Mucosa of stomach (tissue), 1 donor: ENCODE results near the gene NEGR1.

Experiments used
- H3K27me3 ChIP-seq: one replicate; pipeline ENCODE4 v1.7.0; 2013; ENCODE audit warnings: mild to moderate bottlenecking, low read length; ENCODE audit not compliant: control insufficient read depth, insufficient read depth
- H3K36me3 ChIP-seq: one replicate; pipeline ENCODE4 v1.7.0; 2013; ENCODE audit warnings: low read length; ENCODE audit not compliant: control insufficient read depth, insufficient read depth
- H3K4me1 ChIP-seq: one replicate; pipeline ENCODE4 v1.7.0; 2013; ENCODE audit warnings: mild to moderate bottlenecking, low read length; ENCODE audit not compliant: control insufficient read depth, insufficient read depth
- H3K4me3 ChIP-seq: one replicate; pipeline ENCODE4 v1.7.0; 2013; ENCODE audit warnings: low read length
- H3K9ac ChIP-seq: one replicate; pipeline ENCODE4 v1.7.0; 2013; ENCODE audit warnings: mild to moderate bottlenecking, low read length, moderate library complexity
- H3K9me3 ChIP-seq: one replicate; pipeline ENCODE4 v1.7.0; 2013; ENCODE audit warnings: mild to moderate bottlenecking, low read length, moderate library complexity; ENCODE audit not compliant: control insufficient read depth
- donor health status: Pancreatic carcinoma.

Gene NEGR1

GRCh38 chr1:71650119-71650518, 632.2 kb downstream of the NEGR1 start:
- Histone ChIP-seq H3K36me3 (no peaks in the 10 kb centered on the region), H3K9me3 (no peaks in the 10 kb centered on the region), H3K9ac (no peak overlapping the region), H3K4me1 (no peaks in the 10 kb centered on the region), H3K4me3 (no peak overlapping the region), H3K27me3 (no peaks in the 10 kb centered on the region)

DNA sequence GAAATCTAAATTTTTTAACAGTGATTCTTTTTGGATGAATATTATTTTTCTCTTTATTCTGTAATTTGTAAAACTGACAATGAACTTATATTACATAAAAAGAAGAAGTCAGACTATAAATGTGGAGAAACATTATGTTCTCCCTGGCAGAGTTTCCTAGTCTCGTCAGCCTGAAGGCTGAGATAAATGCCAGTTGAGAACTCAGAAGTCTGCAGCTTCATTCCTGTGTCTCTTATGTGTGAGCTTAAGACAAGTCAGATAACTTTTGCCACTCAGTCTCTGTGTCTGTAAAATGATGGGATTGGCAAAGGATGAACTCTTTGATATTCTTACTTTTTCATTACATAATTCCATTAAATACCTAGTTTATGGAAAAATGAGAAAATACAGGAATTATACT, 632.7 kb downstream of the NEGR1 start:
- Histone ChIP-seq H3K4me3 (no peak overlapping the region), H3K27me3 (no peaks in the 10 kb centered on the region)

GRCh38 chr1:71647513-71648300, 634.6 kb downstream of the NEGR1 start:
- Histone ChIP-seq H3K4me1 (no peaks in the 10 kb centered on the region), H3K27me3 (no peaks in the 10 kb centered on the region), H3K4me3 (no peak overlapping the region), H3K9ac (no peak overlapping the region), H3K36me3 (no peaks in the 10 kb centered on the region), H3K9me3 (no peaks in the 10 kb centered on the region)

More for the DNA sequence above, 632.7 kb downstream of the NEGR1 start:
- no peak overlapping the region for H3K9ac ChIP-seq
- no peaks in the 10 kb centered on the region for H3K4me1 ChIP-seq
- H3K36me3 ChIP-seq = no peaks in the 10 kb centered on the region
- H3K9me3 ChIP-seq = no peaks in the 10 kb centered on the region

- no peaks in the 10 kb centered on the region for H3K4me1 ChIP-seq
- H3K9ac ChIP-seq = no peak overlapping the region
- no peaks in the 10 kb centered on the region for H3K27me3 ChIP-seq
- H3K36me3 ChIP-seq = no peaks in the 10 kb centered on the region
- no peak overlapping the region for H3K4me3 ChIP-seq
- no peaks in the 10 kb centered on the region for H3K9me3 ChIP-seq
Measured at GRCh38 chr1:71645015-71645414, 637.3 kb downstream of the NEGR1 start.

DNA sequence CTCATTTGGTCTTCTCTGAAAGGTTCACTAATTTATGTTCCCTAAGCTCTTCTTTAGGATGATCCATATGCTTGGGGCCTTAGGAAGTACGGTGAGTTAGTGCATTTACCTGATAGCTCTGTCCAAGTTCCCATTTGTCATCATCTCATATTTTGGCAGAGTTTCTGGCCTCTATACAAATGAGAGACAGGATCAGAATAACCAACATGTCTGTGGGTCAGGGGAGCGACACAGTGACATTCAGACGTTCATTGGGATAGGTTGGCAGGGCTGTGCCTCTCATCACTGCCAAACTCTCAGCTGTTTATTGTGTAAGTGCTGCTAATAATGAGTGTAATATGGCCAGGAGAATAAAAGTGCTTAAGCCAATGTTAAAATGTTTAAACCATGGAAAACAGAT, 640.4 kb downstream of the NEGR1 start:
- Histone ChIP-seq H3K4me3 (no peak overlapping the region), H3K9ac (no peak overlapping the region), H3K27me3 (no peaks in the 10 kb centered on the region), H3K36me3 (no peaks in the 10 kb centered on the region), H3K9me3 (no peaks in the 10 kb centered on the region), H3K4me1 (no peaks in the 10 kb centered on the region)

GRCh38 chr1:71640998-71641397, 641.3 kb downstream of the NEGR1 start:
- Histone ChIP-seq H3K9me3 (no peaks in the 10 kb centered on the region), H3K36me3 (no peaks in the 10 kb centered on the region), H3K27me3 (no peaks in the 10 kb centered on the region), H3K4me1 (no peaks in the 10 kb centered on the region), H3K9ac (no peak overlapping the region), H3K4me3 (no peak overlapping the region)

- no peaks in the 10 kb centered on the region for H3K9me3 ChIP-seq
- H3K36me3 ChIP-seq = no peaks in the 10 kb centered on the region
- no peak overlapping the region for H3K9ac ChIP-seq
- no peak overlapping the region for H3K4me3 ChIP-seq
- H3K27me3 ChIP-seq = no peaks in the 10 kb centered on the region
- no peaks in the 10 kb centered on the region for H3K4me1 ChIP-seq
Measured at GRCh38 chr1:71640116-71640515, 642.2 kb downstream of the NEGR1 start.

DNA sequence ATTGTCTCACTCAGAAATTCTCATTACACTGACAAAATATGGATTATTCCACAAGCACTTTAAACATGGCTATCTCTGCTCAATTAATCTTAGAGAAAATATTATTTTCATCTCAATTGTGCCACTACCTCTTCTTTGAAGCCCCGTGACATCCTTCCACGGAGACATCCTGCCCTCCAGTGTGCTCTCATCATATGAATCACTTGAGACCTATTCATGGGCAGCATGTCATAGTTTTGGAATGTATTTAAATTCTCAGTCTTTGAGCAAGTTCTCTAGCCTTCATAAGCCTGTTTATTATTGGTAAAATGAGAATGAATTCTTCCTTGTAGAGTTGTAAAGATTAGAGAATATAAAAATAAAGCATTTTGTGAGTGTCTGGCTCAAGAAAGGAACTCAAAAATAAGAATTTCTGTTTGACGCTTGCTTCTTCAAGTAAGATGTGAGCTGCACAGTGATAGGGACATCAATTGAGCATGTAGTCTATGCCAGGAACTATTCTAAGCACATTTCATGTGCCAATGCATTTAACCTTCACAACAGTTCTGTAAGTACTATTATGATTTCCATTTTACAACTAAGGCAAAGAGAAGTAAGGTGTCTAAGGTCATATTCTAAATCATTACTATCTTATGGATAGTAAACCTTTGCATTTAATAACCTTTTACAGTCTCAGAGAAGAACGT, 644.1 kb downstream of the NEGR1 start:
- H3K9me3 ChIP-seq = no peaks in the 10 kb centered on the region

GRCh38 chr1:71635568-71635967, 646.8 kb downstream of the NEGR1 start:
- H3K9ac ChIP-seq = no peak overlapping the region

More for the DNA sequence above, 644.1 kb downstream of the NEGR1 start:
- no peak overlapping the region for H3K4me3 ChIP-seq
- H3K36me3 ChIP-seq = no peaks in the 10 kb centered on the region
- no peaks in the 10 kb centered on the region for H3K27me3 ChIP-seq
- H3K9ac ChIP-seq = no peak overlapping the region
- no peaks in the 10 kb centered on the region for H3K4me1 ChIP-seq

DNA sequence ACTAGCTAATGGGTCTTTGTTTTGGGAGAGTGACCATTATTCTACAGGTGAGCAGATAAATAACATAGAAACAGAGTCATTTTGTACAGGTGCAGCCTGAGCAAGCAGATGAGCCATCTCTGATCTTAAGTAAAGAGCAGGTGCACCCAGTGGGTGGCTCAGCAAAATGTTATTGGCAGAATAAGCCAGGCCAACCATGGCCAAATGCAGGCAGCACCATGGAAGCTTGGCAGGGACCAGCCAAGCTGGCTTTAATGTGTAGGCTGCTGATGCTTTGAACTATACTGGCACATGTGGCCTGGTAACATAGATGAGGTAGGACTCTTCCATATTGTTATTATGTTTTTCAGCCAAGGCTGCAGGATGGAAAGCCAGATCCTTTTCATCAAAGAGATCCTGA, 648.2 kb downstream of the NEGR1 start:
- H3K4me3 ChIP-seq = no peak overlapping the region
- H3K9ac ChIP-seq = no peak overlapping the region
- H3K9me3 ChIP-seq = no peaks in the 10 kb centered on the region
- no peaks in the 10 kb centered on the region for H3K4me1 ChIP-seq
- no peaks in the 10 kb centered on the region for H3K36me3 ChIP-seq
- H3K27me3 ChIP-seq = no peaks in the 10 kb centered on the region

More at GRCh38 chr1:71635568-71635967, 646.8 kb downstream of the NEGR1 start:
- no peak overlapping the region for H3K4me3 ChIP-seq
- no peaks in the 10 kb centered on the region for H3K36me3 ChIP-seq
- H3K9me3 ChIP-seq = no peaks in the 10 kb centered on the region
- no peaks in the 10 kb centered on the region for H3K4me1 ChIP-seq
- no peaks in the 10 kb centered on the region for H3K27me3 ChIP-seq

DNA sequence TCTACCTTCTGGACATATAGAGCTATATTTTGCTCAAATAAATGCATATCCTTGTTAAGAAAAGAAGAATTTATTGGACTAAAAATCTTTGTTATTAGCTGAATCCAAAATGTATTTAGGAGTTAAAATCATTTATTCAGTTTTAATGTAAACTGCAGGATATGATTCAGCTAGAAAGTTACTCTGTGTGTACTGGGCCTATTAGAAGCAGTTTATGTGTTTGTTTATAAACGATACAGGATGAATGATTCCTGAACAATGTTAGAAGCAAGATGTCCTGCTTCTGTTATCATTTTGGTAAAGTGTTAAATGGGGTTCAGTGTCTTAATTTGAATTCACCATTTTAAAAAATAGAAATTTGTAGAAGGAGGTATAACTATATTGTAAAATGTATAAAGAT, 652.3 kb downstream of the NEGR1 start:
- Histone ChIP-seq H3K27me3 (no peaks in the 10 kb centered on the region), H3K9ac (no peak overlapping the region), H3K36me3 (no peaks in the 10 kb centered on the region), H3K9me3 (no peaks in the 10 kb centered on the region), H3K4me3 (no peak overlapping the region), H3K4me1 (no peaks in the 10 kb centered on the region)

DNA sequence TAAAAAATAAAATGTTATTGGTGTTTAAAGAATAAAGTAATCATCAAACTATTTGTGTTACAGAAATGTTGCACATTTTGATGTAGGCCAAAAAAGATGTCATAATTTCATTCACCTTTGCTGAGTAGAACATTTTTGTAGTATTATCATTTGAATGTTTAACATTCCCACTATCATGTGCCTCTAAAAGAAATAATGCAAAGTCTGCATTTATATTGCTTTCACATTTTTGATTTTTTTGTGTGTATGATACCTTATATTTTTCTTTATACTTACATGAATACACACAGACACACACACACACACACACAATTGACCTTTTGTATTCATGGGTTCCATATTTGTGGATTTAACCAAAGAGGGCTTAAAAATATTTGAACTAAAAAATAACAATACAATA, 657.3 kb downstream of the NEGR1 start:
- no peaks in the 10 kb centered on the region for H3K27me3 ChIP-seq
- H3K9ac ChIP-seq = no peak overlapping the region
- H3K9me3 ChIP-seq = no peaks in the 10 kb centered on the region
- no peak overlapping the region for H3K4me3 ChIP-seq
- no peaks in the 10 kb centered on the region for H3K36me3 ChIP-seq
- no peaks in the 10 kb centered on the region for H3K4me1 ChIP-seq
